A549 treated with CORT108297 at 1 μM for 4 hours (cell line): ENCODE measurements around the gene ACLY. TPM values are rescaled to one million over a fixed set of nuclear protein-coding genes. Genes with fewer than 3 reads are reported as not detected.

Experiments used
- total RNA-seq: library from RNA; stranded (reverse); fragments of 200-300 nt; extraction: Qiagen RNA extraction; gene quantifications from 5 replicates; pipeline ENCODE4 v1.2.3, GENCODE V29; 2022

The ACLY gene
- total RNA-seq: 246 to 312 TPM (median 293 TPM) in 5 replicates

GRCh38 chr17:41918314-41919164 is at the start of gene ACLY:
Gene ACLY (minus strand): TSS chr17:41918951. CDS start chr17:41913873, 5,078 bp downstream.

GRCh38 chr17:41966463-41967140 is 47.9 kb upstream of the ACLY start, which contains the start of gene CNP:
Gene CNP (plus strand): TSS chr17:41966795. CDS start chr17:41966885, 90 bp downstream.

GRCh38 chr17:41930009-41930832 is 11.5 kb upstream of the ACLY start, which contains the start of gene ODAD4:
Gene ODAD4 (plus strand): TSS chr17:41930617. CDS start chr17:41930724, 107 bp downstream.

GRCh38 chr17:41864836-41865595 is 53.7 kb downstream of the ACLY start, which contains the start of gene KLHL11:
Gene KLHL11 (minus strand): TSS chr17:41865423. CDS start chr17:41865370, 53 bp downstream.

GRCh38 chr17:41837761-41838538 is 80.8 kb downstream of the ACLY start, which contains the start of gene KLHL10:
Gene KLHL10 (plus strand): TSS chr17:41837825. CDS start chr17:41837933, 108 bp downstream.

DNA sequence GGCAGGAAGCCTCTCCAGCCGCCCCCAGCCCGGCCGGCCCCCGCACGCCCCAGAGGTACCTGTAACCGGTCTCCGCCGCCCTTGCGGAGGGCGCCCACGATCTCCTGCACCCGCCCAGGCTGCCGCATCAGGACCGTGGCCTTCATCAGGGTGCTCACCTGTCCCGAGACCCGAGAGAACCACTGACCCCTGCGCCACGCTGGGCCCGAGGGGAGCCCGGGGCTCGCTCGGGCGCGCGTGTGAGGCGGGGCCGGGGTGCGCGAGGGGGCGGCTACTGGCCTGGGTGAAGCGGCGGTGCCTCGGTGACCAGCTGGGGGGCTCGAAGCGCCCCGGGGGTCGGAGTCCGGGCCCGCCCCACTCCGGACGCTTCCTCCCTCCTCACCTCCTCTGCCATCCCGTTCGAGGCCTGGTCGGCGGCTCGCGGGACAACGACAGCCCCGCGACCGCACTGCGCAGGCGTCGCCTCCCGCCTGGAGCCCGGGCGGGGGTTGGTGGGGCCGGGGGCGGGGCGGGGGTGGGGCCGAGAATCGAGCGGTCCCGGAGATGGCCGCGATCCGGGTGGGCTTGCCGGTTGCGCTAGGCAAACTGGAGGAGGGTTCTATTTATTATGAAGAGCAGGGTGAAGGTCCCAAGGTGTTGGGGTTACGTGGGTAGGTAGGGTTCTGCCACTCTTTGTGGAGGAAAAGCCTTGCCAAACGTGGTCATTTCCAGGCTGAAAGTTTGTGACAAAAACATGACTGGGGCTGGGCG is 82.8 kb downstream of the ACLY start, which contains the start of gene NT5C3B:
TSS of gene NT5C3B (minus strand) at position 433 of the 750 bp plus-strand sequence. CDS start at position 394, 39 bp downstream.

Other genes with a start within 250 kb of the ACLY start
- 1,154 to 1,812 TPM (median 1,361 TPM) in 5 replicates for gene EIF1, start 230.1 kb downstream of the ACLY start, total RNA-seq
- 0.21 to 0.34 TPM in 2 of 5 replicates, not detected in the others for gene GAST, start 206.6 kb downstream of the ACLY start, total RNA-seq
- 0.88 to 2.0 TPM (median 1.7 TPM) in 5 replicates for gene HAP1, start 184.3 kb downstream of the ACLY start, total RNA-seq
- 86.6 to 131 TPM (median 125 TPM) in 5 replicates for gene JUP, start 132.2 kb downstream of the ACLY start, total RNA-seq
- gene P3H4, start 107.0 kb downstream of the ACLY start, total RNA-seq: 29.5 to 40.9 TPM (median 36.9 TPM) in 5 replicates
- gene FKBP10, start 105.9 kb downstream of the ACLY start, total RNA-seq: 87.2 to 120 TPM (median 113 TPM) in 5 replicates
- gene NT5C3B, start 82.7 kb downstream of the ACLY start, total RNA-seq: 106 to 112 TPM (median 110 TPM) in 5 replicates
- 0.06 to 0.09 TPM (median 0.07 TPM) in 3 of 5 replicates, not detected in the others for gene KLHL10, start 81.1 kb downstream of the ACLY start, total RNA-seq
- 1.8 to 3.5 TPM (median 2.6 TPM) in 5 replicates for gene KLHL11, start 53.5 kb downstream of the ACLY start, total RNA-seq
- 1.2 to 1.7 TPM (median 1.4 TPM) in 5 replicates for gene ODAD4, start 11.7 kb upstream of the ACLY start, total RNA-seq
- 59.8 to 75.7 TPM (median 71.5 TPM) in 5 replicates for gene CNP, start 47.8 kb upstream of the ACLY start, total RNA-seq
- gene DNAJC7, start 98.5 kb upstream of the ACLY start, total RNA-seq: 115 to 125 TPM (median 118 TPM) in 5 replicates
- 44.6 to 49.7 TPM (median 48.8 TPM) in 5 replicates for gene NKIRAS2, start 101.1 kb upstream of the ACLY start, total RNA-seq
- gene C17orf113, start 131.7 kb upstream of the ACLY start, total RNA-seq: 0.47 to 0.94 TPM (median 0.79 TPM) in 5 replicates
- 0.09 to 0.29 TPM (median 0.23 TPM) in 5 replicates for gene ZNF385C, start 179.5 kb upstream of the ACLY start, total RNA-seq
- 0.30 to 0.59 TPM (median 0.38 TPM) in 5 replicates for gene DHX58, start 193.8 kb upstream of the ACLY start, total RNA-seq
- gene KAT2A, start 202.4 kb upstream of the ACLY start, total RNA-seq: 37.5 to 58.5 TPM (median 53.2 TPM) in 5 replicates
- gene HSPB9, start 203.9 kb upstream of the ACLY start, total RNA-seq: not detected in 5 replicates
- gene RAB5C, start 236.0 kb upstream of the ACLY start, total RNA-seq: 223 to 270 TPM (median 267 TPM) in 5 replicates